Measurements from ENCODE around the gene ASCL3.
"Not testable (repeated sequence)": the region's sequence is repeated elsewhere in the genome, so short reads cannot be mapped to it uniquely, and the experiment has no call there.

Gene ASCL3

DNA sequence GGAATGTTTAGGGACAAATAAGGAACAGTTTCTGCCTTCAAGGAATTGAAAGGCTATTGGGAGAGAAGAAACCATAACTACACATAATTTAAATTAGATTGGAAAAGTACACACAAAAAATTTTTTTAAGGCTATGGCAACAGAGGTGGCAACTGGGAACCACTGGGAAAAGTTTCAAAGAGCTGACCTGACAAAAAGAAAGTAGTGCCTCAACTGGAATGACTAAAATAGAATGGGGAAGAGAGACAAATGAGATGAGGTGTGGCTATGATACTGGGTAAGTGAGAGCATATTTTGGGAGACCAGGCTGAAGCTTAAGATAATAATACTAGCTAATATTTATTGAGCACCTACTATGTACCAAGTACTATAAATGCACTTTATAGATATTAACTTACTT, 34.7 kb downstream of the ASCL3 start:
- DNase-seq = no peak

GRCh38 chr11:8907116-8907515, 35.7 kb downstream of the ASCL3 start:
- no peak for DNase-seq

- DNase-seq = no peak
Observed at GRCh38 chr11:8905528-8906165, 37.2 kb downstream of the ASCL3 start.

- DNase-seq = no peak
Observed at GRCh38 chr11:8899119-8899753, 43.6 kb downstream of the ASCL3 start.

- DNase-seq = not testable (repeated sequence)
Observed at GRCh38 chr11:8891185-8891584, 51.6 kb downstream of the ASCL3 start.
